GM21619 (cell line): ENCODE data around the gene HOXB5.

Experiments
- ATAC-seq: cut with Tn5 transposase; IDR thresholded peaks from one replicate; pipeline ENCODE4 v1.9.1; 2021; ENCODE audit not compliant: unreplicated experiment

HOXB5 gene

DNA sequence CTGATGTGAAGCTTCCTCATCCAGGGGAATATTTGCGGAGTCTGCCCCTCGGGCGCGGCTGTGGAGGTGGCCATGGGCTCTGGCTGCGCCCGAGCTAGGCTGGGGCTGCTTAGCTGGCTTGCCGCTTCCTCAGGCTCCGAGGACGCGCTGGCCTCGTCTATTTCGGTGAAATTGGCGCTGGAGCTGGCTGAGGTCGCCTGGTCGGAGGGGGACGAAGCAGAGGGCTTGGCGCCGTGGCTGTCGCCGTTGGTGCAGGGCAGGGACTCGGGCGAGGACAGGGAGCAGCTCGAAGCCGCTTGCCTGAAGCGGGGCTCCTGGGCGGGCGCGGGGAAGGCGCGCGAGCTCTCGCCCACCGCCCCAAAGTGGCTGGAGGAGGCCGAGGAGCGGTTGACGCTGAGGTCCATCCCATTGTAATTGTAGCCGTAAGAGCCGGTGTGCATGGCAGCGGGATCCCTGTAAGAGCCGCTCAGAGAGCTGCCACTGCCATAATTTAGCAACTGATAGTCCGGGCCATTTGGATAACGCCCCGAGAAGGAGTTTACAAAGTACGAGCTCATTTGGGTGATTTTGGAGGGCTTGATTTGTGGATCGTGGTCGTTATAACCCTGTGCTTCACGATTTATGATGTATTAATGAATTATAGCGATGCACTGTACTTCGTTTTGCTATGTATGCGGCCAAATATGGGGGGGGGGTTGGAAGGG is at the start of gene HOXB5:
Gene HOXB5, minus strand, starts transcription at position 654 of the 704 bp plus-strand sequence. Its CDS starts 97 bp downstream, at position 557.
- ATAC-seq = no peak

DNA sequence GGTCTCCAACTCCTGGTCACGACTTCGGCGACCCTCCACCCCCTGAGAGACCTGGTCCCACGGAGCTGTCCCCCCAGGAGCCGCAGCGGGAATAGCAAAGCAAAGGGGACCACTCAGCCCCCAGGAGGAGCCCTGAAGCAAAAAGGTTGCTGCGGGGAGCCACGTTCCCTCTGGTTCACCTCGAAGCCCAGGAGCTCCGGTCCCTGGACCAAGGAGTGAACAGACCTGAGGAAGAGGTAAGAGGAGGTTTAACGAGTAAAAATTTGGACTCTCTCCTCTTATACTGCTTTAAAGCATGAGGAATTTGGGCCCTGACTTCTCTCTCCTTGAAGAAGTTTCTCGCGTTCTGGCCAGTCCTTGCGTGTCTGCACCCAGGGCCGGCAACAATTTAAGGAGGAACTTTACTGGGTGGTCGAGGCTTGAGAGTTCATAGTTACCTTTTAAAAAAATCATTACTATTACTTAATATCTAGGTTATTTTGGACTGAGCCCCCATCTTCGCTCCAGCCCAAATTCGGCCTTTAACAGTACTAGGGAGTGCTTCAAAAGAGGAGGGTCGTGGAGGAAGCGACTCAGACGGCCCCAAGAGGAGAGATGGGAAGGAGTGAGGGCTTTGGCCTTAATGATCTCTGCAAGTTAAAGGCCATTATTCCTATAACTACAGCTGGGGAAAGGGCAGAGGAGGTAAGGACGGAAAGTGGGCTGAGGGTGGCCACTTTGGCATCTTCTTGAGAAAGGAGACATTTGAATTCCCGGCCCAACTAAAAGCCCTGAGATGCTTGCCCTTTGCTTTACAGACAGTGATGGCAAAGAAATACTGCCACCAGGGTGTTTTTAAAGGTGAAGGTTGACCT is 49.5 kb upstream of the HOXB5 start:
- no peak for ATAC-seq

DNA sequence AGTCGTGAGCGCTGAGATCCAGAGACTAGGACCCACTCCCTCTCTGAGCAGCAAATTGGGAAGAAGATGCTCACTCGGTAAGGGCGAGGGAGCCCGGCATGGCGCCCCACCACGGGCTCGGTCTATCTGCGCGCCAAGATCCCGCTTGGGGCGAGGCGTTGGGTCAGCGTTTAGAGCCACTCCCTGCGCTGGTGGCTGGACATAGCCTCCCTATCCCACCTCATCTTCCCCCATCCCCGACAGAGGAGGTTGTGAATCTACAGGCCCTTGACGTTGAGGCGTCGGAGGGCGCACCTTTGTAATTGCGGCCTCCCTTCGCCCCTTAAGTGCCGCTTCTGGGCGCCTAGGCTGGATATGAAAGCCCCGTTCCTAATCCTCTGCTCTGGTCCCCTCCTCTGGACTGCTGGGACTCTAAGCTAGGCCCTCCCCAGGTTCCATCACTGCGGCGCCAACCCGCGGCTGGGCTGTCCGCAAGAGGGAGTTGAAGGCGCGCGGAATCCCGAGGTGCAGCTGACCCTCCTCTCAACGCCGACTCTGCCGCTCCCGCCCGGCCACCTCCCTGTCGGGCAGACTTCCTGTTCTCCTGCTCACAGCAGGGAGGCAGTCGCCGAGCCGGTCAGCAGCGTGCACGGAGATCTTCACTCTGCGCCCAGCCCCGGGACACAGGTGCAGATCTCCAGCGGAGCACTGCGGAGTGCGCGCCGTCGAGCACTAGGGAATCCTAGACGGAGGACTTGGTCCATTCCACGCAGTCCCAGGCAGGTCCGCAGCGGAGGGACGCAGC is 48.7 kb upstream of the HOXB5 start:
- no peak for ATAC-seq

DNA sequence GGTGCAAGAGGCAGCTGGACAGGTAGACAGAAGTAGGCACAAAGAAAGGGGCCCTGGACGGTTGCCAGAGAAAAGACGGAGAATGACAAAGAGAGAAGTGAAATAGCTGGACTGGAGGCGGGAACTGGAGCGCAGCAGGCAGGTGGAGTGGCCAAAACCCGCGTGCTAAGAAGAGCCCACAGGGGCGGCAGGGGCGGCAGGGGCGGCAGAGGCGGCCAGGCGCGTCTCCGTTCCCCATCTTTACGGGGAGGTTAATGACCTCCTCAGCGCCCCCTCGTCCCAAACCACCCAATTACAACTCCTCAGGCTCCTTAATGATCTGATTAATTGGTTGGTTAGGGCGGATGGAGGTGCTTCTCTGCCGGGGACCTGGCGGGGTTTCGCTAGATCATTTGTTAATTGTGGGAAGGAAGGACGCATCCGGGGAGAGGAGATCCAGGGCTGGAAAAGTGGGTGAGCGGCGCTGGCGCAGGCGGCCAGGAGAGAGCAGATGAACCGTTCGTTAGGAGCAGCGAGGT is 48.0 kb upstream of the HOXB5 start:
- ATAC-seq = no peak

DNA sequence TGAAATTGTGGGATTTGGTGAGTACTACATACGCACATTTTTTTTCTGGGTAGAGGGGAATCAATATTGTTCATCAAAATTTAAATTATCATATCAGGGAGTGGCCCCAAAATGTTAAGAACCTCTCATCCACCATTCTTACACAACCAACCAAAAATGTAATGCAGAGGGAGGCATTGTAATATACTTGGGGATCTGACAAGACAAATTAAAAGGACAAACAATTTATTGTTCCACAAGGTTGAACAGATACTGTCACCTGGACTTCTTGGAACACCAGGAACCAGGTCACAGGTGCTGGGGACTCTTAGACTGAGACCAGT is 47.2 kb upstream of the HOXB5 start:
- ATAC-seq = no peak

DNA sequence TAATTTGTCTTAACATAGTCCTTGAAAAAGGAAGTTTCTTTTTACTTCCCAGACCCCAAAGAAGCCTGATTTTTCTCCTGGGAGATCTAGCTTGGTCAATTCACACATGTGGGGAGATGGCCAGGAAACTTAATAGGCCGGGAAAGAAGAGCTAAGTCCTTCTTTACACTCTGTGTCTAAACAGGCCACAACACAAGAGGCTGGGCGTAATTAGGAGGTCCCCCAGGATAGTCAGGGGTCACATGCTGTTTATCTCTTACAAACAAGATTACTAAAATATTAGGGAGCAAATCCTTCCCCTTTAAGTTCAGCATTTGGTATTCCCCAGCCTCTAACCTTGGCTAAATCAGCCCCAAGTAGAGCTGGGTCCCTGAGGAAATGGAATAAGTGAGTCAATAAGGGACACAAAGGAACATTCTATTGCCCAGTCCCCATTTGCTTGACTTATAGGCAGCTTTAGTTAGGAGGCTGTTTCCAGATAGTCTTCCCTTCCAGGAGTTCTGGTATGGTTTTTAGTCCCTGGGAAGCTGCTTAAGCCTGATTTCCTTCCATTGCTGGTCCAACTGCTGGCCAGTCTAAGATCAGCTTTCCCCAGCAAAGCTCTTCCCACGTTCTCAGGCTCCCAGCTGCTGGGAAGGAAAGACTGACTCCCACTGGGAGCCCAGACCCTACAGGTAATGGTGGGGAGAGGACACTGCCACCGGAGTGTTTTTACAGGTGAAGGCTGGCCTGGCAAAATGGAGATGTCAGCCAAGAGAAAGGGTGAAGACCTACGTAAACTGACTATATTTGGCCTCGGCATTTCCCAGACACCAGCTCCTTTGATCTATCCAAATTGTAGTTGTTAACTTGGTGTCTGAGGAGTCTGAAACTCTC is 46.6 kb upstream of the HOXB5 start:
- no peak for ATAC-seq

DNA sequence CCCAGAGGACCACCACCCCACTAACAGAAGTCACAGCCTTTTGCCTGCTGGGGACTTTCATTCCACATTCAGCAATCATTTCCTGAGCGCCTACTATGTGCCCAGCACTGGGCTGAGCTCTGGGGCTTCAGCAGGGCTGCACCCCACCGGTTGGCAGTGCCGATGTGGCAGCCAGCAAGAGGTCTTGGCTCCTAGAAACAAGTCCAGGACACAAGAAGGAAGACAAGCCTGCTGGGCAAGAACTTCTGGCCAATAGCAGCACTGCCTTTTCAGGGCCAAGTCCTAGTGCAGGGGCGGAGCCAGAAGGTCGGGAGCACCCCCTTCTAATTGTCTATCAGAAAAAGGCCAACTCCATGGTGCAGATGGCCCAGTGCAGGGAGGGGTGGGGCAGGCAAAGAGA is 45.6 kb upstream of the HOXB5 start:
- ATAC-seq = no peak

DNA sequence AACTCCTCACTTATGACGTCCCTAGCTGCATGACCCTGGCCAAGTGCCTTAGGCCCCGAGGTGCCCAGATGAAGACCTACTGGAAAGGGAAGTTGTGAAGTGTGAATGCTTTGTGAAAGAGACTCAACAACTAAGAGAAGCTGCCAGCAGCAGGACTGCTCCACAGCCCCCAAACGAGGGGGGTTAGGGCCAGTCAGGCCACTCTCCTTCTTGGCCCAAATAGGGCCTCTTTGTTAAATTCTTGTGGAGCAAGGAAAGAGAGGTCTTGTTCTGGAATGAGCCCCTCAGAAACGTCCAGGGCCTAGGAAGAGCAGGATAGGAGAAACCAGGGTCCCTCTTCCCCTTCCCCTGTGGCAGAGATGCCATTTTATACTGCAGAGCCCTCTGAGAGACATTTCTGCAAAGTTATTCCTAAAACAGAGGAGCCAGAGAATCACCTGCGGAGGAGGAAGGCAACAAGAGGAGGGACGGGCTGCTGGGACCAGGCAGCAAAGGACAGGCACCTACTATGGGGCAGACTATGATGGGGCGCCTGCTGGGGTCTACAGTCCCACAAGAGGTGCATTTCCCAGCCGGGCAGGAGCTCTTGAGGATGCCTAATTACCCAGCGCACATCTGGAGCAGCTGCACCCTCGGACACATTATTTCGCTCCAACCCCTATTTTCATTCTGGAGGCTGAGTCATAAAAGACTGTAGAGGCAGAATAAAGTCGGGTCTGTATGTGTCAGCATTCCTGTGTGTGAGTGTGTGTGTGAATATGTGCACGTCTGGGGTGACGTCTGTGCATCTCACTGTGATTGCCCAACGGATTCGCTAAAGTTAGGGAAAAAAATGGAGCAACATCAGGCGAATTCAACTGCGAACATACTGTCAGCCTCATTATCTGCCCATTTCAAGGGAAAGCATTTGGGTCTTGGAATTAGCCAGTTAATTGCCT is 44.0 kb upstream of the HOXB5 start:
- ATAC-seq = no peak

DNA sequence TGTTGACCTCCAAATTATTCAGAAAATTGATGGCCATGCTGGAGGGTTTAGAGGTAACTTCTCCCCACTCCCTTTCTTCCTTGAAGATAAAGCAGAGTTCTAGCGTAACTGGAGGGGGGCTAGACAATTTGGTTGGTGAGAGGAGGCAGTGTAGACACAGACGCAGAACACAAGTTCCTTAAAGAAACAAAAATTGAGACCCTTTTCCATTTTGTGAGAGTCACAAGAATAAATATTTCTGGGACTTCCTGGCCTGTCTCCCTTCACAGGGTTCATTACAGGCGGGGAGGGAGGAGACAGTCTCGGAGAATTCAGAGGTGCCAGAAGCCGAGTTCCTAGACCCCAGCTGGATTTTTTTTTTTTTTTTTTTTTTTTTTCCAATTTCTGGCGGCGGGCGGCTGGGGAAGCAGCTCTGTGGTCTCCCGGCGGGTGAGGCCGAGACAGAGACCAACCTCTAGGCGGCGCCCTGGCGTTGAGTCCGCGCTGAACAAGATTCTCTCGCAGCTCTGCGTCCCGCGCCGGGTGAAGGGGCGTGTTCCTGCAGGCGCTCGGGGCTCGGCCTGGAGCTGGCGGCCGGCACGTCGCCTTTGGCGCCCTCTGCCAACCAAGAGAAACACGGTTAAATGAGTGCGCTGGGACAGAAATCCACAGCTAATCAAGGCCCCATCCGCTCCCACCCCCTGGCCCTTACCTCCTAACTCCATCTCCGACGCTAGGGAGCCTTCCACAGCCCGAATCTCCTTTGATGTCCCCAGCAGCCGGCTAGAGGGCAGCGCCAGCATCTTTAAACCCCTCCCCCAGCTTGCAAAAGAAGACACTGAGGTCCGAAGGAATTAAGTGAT is 42.8 kb upstream of the HOXB5 start:
- no peak for ATAC-seq

DNA sequence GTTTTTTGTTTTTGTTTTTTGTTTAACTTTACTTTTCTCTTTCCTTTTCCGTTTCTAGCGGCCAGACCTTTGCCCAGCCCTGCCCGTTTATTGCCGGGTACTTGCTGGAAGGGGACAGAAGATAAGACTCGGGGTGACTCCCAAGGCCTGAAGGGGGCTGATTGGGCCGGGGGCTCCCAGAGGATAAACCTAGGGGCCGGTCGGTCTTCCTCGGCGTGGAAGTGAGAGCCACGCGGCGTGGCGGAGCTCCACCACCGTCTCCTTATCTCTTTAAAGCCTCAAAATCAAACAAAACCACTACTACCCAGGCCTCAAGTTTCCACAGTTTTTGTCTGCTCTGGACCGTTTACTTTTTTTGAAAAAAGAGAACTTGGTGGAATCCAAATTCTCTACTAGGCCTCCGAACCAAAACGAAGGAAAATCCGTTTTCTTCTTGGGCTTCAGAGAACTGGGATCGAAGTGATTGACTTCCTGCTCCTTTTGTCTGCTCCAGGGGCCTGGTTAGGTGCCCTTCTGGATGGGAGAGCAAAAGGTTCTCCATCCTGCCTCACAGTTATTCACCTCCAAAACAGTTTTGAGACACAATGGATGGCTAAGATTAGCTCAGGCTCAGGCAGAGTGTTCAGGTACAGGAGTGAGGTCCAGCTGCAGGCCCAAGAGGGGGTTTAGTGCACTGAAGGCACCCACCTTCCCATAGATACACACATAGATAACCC is 41.1 kb upstream of the HOXB5 start:
- no peak for ATAC-seq

DNA sequence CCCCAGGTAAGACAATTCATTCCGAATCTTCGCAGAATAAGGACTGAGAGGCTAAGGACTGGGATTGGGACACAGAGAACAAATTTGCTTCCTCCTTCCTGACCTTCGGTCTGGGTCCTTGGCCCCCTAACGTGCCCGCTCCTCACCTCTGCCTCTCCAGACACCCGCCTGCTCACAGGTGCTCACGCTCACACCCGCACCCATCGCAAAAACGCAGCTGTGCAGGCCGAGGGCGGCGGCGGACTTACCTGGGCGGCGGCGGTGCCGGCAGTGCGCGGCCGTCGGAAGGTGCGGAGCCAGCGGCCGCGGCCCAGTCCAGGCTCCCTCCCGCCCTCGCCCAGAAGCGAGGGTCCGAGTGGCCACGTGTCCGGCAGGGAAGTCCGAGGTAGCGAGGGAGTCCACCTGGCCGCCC is 39.7 kb upstream of the HOXB5 start:
- ATAC-seq = no peak

DNA sequence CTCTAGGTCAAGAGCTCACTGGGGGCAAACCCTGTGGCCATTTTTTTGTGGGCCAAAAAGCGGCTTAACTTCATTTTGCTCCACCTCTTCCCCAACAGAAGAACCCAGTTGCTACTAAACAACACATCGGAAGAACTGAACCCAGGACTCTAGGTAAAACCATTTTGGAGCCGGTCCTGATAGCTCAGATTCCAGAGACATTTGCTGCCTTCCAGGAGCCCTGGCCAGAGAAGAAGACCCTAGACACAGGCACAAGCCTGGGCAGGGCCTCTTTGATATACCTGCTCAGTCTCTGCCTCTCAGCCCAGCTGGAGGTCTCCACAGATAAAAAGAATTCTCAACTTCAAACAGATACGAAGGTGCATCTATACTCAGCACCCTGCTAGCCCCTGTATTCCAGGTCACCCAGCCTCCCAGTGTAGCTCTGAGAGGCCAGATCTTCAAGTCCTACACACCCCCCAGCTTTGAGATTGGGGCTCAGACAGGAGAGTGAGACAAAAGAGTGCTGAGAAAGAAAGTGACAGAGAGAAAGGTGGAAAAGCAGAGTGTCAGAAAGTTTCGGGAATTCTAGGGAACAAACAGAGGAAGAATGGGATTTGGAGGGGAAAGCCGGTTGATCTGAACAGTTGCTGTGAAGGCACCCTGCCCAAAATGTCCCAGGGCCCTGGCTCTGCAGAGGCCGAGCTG is 39.1 kb upstream of the HOXB5 start:
- no peak for ATAC-seq

DNA sequence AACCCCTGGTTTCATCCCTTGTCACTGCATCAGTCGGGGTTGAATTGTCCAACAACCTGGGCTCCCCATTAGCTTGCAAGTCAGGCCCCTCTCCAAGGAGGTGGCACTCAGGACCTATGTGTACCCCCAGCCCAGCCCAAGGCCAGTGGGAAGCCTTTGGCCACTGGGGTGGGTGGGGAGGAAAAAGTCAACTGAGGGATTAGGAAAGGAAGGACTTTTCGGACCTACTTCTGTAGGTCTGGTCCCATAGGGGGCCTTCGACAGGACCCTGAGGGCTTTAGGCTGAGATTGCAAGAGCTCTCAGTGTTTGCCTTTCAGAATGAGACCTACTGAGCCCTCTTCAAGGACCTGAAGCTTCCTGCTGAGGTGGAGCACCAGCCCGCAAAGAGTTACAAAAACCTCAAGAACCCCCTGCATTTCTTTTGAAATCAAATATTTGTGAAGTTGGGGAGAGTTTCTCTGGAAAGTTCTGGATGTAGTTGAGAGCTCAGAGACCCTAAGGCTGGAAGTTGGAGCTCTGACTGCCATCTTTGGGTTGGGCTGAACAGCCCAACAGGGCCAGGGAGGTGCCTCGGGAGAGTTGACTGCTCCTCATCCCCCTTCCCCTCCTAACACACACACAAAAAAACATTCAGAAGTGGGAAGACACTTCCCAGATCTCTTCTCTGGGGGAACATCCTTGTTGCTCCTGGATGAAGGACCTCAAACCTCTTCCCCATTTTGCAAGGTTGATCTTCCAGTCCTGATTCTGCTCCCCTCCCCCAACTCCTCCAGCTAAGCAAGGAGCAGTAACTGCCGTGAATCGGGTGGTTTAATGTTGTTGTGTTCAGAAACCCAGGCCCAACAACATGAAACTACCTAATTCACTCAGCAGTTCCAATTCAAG is 38.4 kb upstream of the HOXB5 start:
- no peak for ATAC-seq

DNA sequence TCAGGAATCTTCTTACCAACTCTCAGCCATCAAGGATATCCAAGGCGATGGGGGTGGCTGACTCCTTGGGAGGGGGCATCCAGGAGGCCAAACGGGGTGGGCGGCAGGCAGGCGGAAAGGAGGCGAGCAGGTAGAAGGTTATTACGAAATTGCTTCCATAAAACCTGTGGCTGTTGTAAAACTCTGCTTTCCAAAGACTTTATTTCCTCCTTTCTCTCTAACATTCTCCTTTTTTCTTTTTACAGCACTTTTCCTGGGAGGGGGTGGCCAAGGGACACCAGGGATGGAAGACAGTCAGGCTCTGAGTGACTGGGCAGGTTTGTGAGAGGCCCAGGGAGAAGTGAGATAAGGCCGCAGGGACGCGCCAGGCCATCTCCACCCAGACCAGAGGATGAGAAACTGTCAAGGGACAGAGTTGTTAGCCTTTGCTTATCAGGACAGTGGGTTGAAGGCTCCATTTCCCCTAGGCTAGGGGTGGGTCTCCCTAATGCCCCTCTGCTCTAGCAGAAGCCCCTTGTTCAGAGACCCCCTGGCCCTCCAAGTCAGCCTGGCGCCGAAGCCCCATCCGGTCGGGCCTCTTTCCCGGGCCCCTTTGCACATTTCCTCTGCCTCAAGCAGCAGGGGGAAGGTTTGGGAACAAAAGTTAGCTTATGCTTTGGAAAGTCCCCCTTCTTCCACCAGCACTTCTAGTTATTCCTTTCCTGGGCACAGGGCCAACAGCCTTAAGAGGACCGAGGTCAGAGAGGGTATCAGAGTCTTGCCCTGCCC is 37.5 kb upstream of the HOXB5 start:
- no peak for ATAC-seq

DNA sequence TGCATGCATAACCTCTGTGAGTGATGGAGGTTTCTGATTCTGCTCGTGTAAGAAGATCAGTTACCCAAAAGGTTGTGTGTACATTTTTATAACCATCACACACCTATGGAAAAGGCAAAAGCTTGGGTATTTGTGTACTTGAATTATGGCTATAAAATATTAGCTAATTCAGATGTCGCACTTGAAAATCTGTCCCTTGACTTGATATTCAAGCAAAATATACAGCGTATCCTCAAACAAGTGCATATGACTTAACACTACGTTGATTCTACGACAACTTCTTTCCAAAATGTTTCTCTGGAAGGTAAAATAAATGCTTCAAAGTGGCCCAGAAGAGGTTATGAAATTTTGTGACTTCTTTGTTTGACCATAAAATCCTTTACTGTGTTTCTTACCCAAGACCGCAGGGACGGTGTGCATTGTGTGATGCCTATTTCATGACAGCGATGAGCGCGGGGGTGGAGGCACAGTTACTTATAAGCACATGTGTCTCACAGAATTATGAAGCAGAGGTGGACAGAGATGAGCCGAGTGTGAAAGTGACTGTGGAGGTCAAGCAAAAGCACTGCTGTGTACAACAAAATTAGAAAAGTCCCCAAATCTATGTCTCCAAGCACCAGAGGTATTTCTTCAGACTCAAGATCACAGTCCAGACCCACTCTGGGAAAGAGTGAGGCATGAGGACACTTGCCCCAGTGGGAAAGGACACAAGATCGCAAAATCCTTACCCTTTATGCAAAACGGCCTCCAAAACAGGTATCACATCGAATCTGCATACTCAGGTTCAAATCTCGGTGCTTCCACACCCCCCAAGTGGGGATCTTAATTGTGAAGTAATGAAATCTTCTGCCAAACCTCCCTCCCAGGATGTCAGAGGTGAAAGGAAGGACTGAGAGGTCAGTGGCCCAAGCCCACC is 36.7 kb upstream of the HOXB5 start:
- ATAC-seq = no peak
